Colonic mucosa (tissue), 4 donors: ENCODE results near the gene XAGE5. TPM values are rescaled to one million over a fixed set of nuclear protein-coding genes. Genes with fewer than 3 reads are reported as not detected.

Experiments used
- DNase-seq: peaks from one replicate; pipeline ENCODE4 v3.0.0-alpha.2; 2020
- H3K27ac ChIP-seq: fragments of 200-600 bp; one replicate; pipeline ENCODE4 v1.8.0; 2021
- H3K27me3 ChIP-seq: fragments of 200-600 bp; one replicate; pipeline ENCODE4 v1.8.0; 2021
- H3K36me3 ChIP-seq: fragments of 200-600 bp; one replicate; pipeline ENCODE4 v1.8.0; 2021
- H3K4me1 ChIP-seq: fragments of 200-600 bp; one replicate; pipeline ENCODE4 v1.8.0; 2021; ENCODE audit warnings: mild to moderate bottlenecking
- H3K4me3 ChIP-seq: fragments of 200-600 bp; one replicate; pipeline ENCODE4 v1.8.0; 2021
- H3K9ac ChIP-seq, 2 donors: one replicate each; pipeline ENCODE4 v1.7.0; 2013; ENCODE audit warnings: control low read depth in 2 of 2, low read depth in 2 of 2, low read length in 2 of 2
- H3K9me3 ChIP-seq: fragments of 200-600 bp; one replicate; pipeline ENCODE4 v1.8.0; 2021
- intact Hi-C: fragments of 100-400 bp; cut with DNase I; formaldehyde crosslinking; loops from one replicate; pipeline ENCODE4 v1.14.1; 2022
- total RNA-seq, 2 donors: library from RNA; stranded (reverse); fragmentation: NEBNext Ultra II Directional in 1 of 2; extraction: Animal tissue kit (Norgen Biotek cat#: 25700) in 1 of 2; gene quantifications; one replicate each; pipeline ENCODE4 v1.2.1, GENCODE V29; 2021
- TF ChIP-seq, protein P1 (sequence below): fragments of 200-600 bp; IDR thresholded peaks from one replicate; pipeline ENCODE4 v1.8.0; 2022; ENCODE audit warnings: antibody characterized with exemption, mild to moderate bottlenecking
- donor health status: healthy.
- donor health status: DM: no; HTN: no; CAD: no.
- donor health status: DM: no; HTN: no; CAD: no.

XAGE5 gene
- total RNA-seq, 2 donors from 2014 or later = not detected

DNA sequence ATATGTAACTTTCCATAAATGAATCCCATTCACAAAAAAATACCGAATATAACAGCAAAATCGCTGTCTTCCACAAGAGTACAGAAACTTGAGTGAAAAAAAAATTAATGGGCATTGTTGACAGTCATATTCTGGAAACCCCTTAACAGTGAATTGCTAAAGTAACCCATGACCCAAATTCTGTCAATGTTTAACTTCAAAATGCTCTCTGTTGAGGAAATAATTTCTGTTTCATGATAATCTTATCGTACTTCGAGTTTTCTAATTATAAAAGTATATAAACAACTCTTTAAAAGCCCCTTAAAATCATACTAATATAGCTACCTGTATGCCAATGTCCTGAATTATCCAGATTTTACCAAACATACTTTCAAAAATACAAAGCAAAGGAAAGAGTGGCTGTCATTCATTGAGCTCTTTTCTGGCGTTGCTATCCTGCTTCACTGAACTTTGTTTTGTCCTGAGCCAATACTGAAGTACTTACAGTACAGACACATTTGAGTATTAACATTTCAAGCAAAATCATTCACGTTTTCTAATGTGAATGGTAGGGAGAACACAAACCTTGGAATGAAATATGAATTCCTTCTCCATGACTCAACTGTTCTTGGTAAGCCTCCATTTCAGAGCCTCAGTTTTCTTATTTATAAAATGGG lies 54.4 kb downstream of the XAGE5 start:
- intact Hi-C loops = no loop called here
- no peak overlapping the region for H3K27ac ChIP-seq

More for the DNA sequence above, 54.4 kb downstream of the XAGE5 start:
- no peaks in the 10 kb centered on the region for H3K9me3 ChIP-seq
- no peaks in the 10 kb centered on the region for H3K4me1 ChIP-seq
- H3K27me3 ChIP-seq = no peaks in the 10 kb centered on the region
- no peaks in the 10 kb centered on the region for H3K36me3 ChIP-seq
- H3K4me3 ChIP-seq = no peak overlapping the region
- TF ChIP-seq, protein P1, sequence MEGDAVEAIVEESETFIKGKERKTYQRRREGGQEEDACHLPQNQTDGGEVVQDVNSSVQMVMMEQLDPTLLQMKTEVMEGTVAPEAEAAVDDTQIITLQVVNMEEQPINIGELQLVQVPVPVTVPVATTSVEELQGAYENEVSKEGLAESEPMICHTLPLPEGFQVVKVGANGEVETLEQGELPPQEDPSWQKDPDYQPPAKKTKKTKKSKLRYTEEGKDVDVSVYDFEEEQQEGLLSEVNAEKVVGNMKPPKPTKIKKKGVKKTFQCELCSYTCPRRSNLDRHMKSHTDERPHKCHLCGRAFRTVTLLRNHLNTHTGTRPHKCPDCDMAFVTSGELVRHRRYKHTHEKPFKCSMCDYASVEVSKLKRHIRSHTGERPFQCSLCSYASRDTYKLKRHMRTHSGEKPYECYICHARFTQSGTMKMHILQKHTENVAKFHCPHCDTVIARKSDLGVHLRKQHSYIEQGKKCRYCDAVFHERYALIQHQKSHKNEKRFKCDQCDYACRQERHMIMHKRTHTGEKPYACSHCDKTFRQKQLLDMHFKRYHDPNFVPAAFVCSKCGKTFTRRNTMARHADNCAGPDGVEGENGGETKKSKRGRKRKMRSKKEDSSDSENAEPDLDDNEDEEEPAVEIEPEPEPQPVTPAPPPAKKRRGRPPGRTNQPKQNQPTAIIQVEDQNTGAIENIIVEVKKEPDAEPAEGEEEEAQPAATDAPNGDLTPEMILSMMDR = no peak
- H3K9ac ChIP-seq = no peak overlapping the region
- no peak for DNase-seq

Other genes starting within 250 kb of the XAGE5 start
- gene SSX7, start 156.4 kb upstream of the XAGE5 start, total RNA-seq = not detected
- not detected for gene SSX2, start 104.1 kb upstream of the XAGE5 start, total RNA-seq
- not detected for gene SSX2B, start 60.0 kb upstream of the XAGE5 start, total RNA-seq
- gene SPANXN5, start 13.9 kb upstream of the XAGE5 start, total RNA-seq = not detected
- gene XAGE3, start 56.8 kb downstream of the XAGE5 start, total RNA-seq = not detected
- gene FAM156B, start 86.0 kb downstream of the XAGE5 start, total RNA-seq = 10 to 100 TPM in 1 of 2 donors, 1 to 10 TPM in 1; 6.7 to 17.1 TPM
- gene FAM156A, start 147.2 kb downstream of the XAGE5 start, total RNA-seq = 10 to 100 TPM; 10.8 to 20.0 TPM
- gene GPR173, start 237.5 kb downstream of the XAGE5 start, total RNA-seq = 1 to 10 TPM in 1 of 2 donors, under 1 TPM in 1; 0.47 to 1.2 TPM